Astrocyte (in vitro differentiated cells and primary cell): ENCODE results near the gene MIS12. TPM values are rescaled to one million over a fixed set of nuclear protein-coding genes. Genes with fewer than 3 reads are reported as not detected.

Experiments used
- DNase-seq: peaks from one replicate; pipeline ENCODE4 v3.0.0-alpha.2; 2010; ENCODE audit warnings: low read depth
- FAIRE-seq: peaks from 2 replicates; lab custom pipeline; 2011; peaks lifted over from hg19 to GRCh38; lab: Jason Lieb, UNC
- H2AFZ ChIP-seq: 2 replicates; pipeline ENCODE4 v1.6.0; 2012; ENCODE audit warnings: low read depth, low read length, inconsistent platforms
- H3K27ac ChIP-seq: 2 replicates; pipeline ENCODE4 v1.5.1; 2011; ENCODE audit warnings: low read depth, low read length, inconsistent platforms
- H3K27me3 ChIP-seq: 2 replicates; pipeline ENCODE4 v1.6.0; 2011; ENCODE audit warnings: low read length, inconsistent platforms; ENCODE audit not compliant: insufficient read depth
- H3K36me3 ChIP-seq: 2 replicates; pipeline ENCODE4 v1.5.1; 2011; ENCODE audit warnings: low read length, inconsistent platforms; ENCODE audit not compliant: insufficient read depth
- H3K4me1 ChIP-seq: 2 replicates; pipeline ENCODE4 v1.5.1; 2011; ENCODE audit warnings: low read length, inconsistent platforms; ENCODE audit not compliant: insufficient read depth
- H3K4me2 ChIP-seq: 2 replicates; pipeline ENCODE4 v1.6.0; 2012; ENCODE audit warnings: low read length, inconsistent platforms
- H3K4me3 ChIP-seq: 2 replicates; pipeline ENCODE4 v1.5.1; 2011; ENCODE audit warnings: low read depth, mild to moderate bottlenecking, low read length, inconsistent platforms; ENCODE audit not compliant: insufficient read depth
- H3K79me2 ChIP-seq: 2 replicates; pipeline ENCODE4 v1.6.0; 2012; ENCODE audit warnings: mild to moderate bottlenecking, low read length, inconsistent platforms; ENCODE audit not compliant: insufficient read depth
- H3K9ac ChIP-seq: 2 replicates; pipeline ENCODE4 v1.6.0; 2012; ENCODE audit warnings: mild to moderate bottlenecking, low read length, inconsistent platforms
- H3K9me3 ChIP-seq: 2 replicates; pipeline ENCODE4 v1.5.1; 2012; ENCODE audit warnings: low read depth, mild to moderate bottlenecking, low read length, inconsistent platforms; ENCODE audit not compliant: insufficient read depth
- H4K20me1 ChIP-seq: 2 replicates; pipeline ENCODE4 v1.6.0; 2012; ENCODE audit warnings: low read length, inconsistent platforms; ENCODE audit not compliant: insufficient read depth
- H3K27ac Mint-ChIP-seq: one replicate; pipeline ENCODE4 v1.8.0; 2021; ENCODE audit warnings: mild to moderate bottlenecking, mixed read lengths; ENCODE audit not compliant: unreplicated experiment
- H3K27me3 Mint-ChIP-seq: one replicate; pipeline ENCODE4 v1.8.0; 2021; ENCODE audit warnings: low read depth, mixed read lengths; ENCODE audit not compliant: unreplicated experiment
- H3K36me3 Mint-ChIP-seq: one replicate; pipeline ENCODE4 v1.8.0; 2021; ENCODE audit warnings: low read depth, mixed read lengths; ENCODE audit not compliant: unreplicated experiment
- H3K4me1 Mint-ChIP-seq: one replicate; pipeline ENCODE4 v1.8.0; 2021; ENCODE audit warnings: low read depth, mixed read lengths; ENCODE audit not compliant: unreplicated experiment
- H3K4me3 Mint-ChIP-seq: one replicate; pipeline ENCODE4 v1.8.0; 2021; ENCODE audit warnings: mild to moderate bottlenecking, moderate library complexity, mixed read lengths; ENCODE audit not compliant: unreplicated experiment
- H3K9me3 Mint-ChIP-seq: one replicate; pipeline ENCODE4 v1.8.0; 2021; ENCODE audit warnings: mild to moderate bottlenecking, mixed read lengths; ENCODE audit not compliant: unreplicated experiment
- EZH2 ChIP-seq: IDR thresholded peaks from 2 replicates; pipeline ENCODE4 v1.6.1; 2012; ENCODE audit warnings: mild to moderate bottlenecking, low read length, inconsistent platforms; ENCODE audit not compliant: insufficient read depth
- total RNA-seq: library from RNA; stranded (reverse); gene quantifications from 2 replicates; pipeline ENCODE4 v1.2.1, GENCODE V29; 2021
- TF ChIP-seq, protein P1 (sequence below): IDR thresholded peaks from 2 replicates; pipeline ENCODE4 v1.5.1; 2011; ENCODE audit warnings: low read depth, mild to moderate bottlenecking, inconsistent platforms, low read length, moderate library complexity; ENCODE audit not compliant: insufficient read depth

Gene MIS12
- total RNA-seq, 1 donor from 2014 or later: 12.2 TPM

DNA sequence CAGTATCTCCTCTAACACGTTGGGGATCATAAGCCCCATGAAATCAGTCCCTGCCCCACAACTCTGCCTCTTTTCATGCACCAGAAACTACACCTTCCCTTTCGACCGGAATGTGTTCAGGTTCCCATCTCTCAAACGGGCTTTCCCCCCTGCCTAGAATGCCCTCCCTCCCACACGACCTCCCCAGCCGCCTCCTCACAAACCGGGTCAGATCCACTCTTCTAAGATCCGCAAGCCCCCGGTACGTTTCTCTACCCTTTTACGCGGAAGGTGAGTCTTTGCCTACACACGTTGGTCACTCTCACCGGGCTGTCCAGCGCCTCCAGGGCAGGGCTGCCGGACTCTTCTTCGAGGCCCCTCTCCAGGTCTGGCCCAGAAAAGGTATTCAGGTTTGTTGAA, 18.3 kb upstream of the MIS12 start:
- Histone ChIP-seq H3K9ac (peak overlapping the region; percentile 89), H3K9me3 (no peaks in the 10 kb centered on the region), H3K4me1 (peaks cover 7% of the 10 kb centered on the region), H2AFZ (peak overlapping the region; percentile 90), H3K27me3 (no peaks in the 10 kb centered on the region), H3K79me2 (peaks cover 57% of the 10 kb centered on the region), H3K27ac (peak overlapping the region; percentile 68), H4K20me1 (peaks cover 46% of the 10 kb centered on the region), H3K4me2 (peak overlapping the region; percentile 98), H3K4me3 (peak overlapping the region; percentile 96), H3K36me3 (no peaks in the 10 kb centered on the region)
- TF ChIP-seq, protein P1, sequence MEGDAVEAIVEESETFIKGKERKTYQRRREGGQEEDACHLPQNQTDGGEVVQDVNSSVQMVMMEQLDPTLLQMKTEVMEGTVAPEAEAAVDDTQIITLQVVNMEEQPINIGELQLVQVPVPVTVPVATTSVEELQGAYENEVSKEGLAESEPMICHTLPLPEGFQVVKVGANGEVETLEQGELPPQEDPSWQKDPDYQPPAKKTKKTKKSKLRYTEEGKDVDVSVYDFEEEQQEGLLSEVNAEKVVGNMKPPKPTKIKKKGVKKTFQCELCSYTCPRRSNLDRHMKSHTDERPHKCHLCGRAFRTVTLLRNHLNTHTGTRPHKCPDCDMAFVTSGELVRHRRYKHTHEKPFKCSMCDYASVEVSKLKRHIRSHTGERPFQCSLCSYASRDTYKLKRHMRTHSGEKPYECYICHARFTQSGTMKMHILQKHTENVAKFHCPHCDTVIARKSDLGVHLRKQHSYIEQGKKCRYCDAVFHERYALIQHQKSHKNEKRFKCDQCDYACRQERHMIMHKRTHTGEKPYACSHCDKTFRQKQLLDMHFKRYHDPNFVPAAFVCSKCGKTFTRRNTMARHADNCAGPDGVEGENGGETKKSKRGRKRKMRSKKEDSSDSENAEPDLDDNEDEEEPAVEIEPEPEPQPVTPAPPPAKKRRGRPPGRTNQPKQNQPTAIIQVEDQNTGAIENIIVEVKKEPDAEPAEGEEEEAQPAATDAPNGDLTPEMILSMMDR: no peak
- TF ChIP-seq EZH2: no peak
- Mint-ChIP-seq H3K27me3 (no peaks in the 10 kb centered on the region), H3K4me1 (peaks cover 24% of the 10 kb centered on the region), H3K36me3 (no peaks in the 10 kb centered on the region), H3K27ac (peak overlapping the region; percentile 6), H3K9me3 (no peaks in the 10 kb centered on the region), H3K4me3 (peak overlapping the region; percentile 90)
- DNase-seq: no peak
- FAIRE-seq: peak; percentile 17

DNA sequence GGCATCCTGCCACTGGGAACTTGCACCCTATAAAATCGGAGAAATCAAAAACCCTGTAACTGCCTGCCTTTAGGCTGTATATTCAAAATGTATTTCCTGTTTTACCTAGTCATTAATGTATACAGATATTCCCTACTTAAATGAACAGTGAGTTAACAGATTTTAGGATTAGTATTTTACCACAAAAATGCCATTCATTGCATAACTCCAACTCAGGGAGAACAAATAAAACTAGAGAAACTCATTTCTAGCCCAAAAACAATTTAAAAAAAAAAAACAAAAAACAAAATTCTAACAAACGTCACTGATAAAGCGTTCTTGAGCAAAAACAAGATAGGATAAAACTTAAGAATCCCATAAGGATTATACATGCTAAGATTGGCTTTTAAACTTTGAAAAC, 13.9 kb upstream of the MIS12 start:
- Mint-ChIP-seq H3K36me3 (peaks cover 2% of the 10 kb centered on the region), H3K9me3 (no peaks in the 10 kb centered on the region), H3K27ac (no peak overlapping the region), H3K4me3 (no peak overlapping the region), H3K4me1 (no peaks in the 10 kb centered on the region), H3K27me3 (no peaks in the 10 kb centered on the region)
- H3K27ac ChIP-seq: no peak overlapping the region
- H3K4me3 ChIP-seq: no peak overlapping the region
- no peak for DNase-seq
- H2AFZ ChIP-seq: no peak overlapping the region
- no peak for TF ChIP-seq EZH2
- peaks cover 24% of the 10 kb centered on the region for H3K79me2 ChIP-seq
- H3K27me3 ChIP-seq: no peaks in the 10 kb centered on the region
- FAIRE-seq: no peak
- no peak overlapping the region for H3K4me2 ChIP-seq
- peaks cover 17% of the 10 kb centered on the region for H4K20me1 ChIP-seq
- no peak overlapping the region for H3K9ac ChIP-seq
- H3K4me1 ChIP-seq: no peaks in the 10 kb centered on the region
- H3K9me3 ChIP-seq: no peaks in the 10 kb centered on the region
- peaks cover 21% of the 10 kb centered on the region for H3K36me3 ChIP-seq

DNA sequence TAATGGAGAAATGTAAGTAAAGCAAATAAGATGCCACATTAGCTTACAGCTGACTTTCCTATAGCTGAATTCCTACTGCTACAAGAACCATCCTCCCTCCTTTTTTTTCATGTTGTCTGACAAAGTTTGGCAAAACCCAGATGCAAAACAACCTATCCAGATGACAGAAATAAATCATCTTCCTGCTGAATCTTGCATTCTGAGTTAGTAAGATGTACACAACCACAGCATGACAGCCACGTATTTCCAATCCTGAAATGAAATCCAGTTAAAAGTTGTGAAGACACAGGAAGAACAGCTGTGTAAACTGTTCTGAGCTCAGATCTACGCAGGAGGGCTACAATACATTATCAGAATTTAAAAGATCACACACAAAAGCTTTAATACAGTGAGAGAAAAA, 12.5 kb upstream of the MIS12 start:
- H3K27me3 ChIP-seq: no peaks in the 10 kb centered on the region
- TF ChIP-seq EZH2: no peak
- TF ChIP-seq, protein P1: no peak
- no peak overlapping the region for H3K27ac ChIP-seq
- no peak overlapping the region for H3K9ac ChIP-seq
- H3K4me1 ChIP-seq: no peaks in the 10 kb centered on the region
- Mint-ChIP-seq H3K9me3 (no peaks in the 10 kb centered on the region), H3K36me3 (peaks cover 8% of the 10 kb centered on the region), H3K4me1 (no peaks in the 10 kb centered on the region), H3K27ac (no peak overlapping the region), H3K27me3 (no peaks in the 10 kb centered on the region), H3K4me3 (no peak overlapping the region)
- FAIRE-seq (no peak), DNase-seq (no peak)
- H3K9me3 ChIP-seq: peaks cover 4% of the 10 kb centered on the region
- H3K79me2 ChIP-seq: peaks cover 26% of the 10 kb centered on the region
- no peak overlapping the region for H3K4me2 ChIP-seq
- H4K20me1 ChIP-seq: peaks cover 15% of the 10 kb centered on the region
- H3K4me3 ChIP-seq: no peak overlapping the region
- H2AFZ ChIP-seq: no peak overlapping the region
- peaks cover 35% of the 10 kb centered on the region for H3K36me3 ChIP-seq
